Metanephros (tissue), 2 donors: Measurements from ENCODE around the gene IQCK. TPM values are rescaled to one million over a fixed set of nuclear protein-coding genes. Genes with fewer than 3 reads are reported as not detected.

Source experiments
- small RNA-seq: library from RNA; depleted of rRNA; stranded (forward); fragments of <200 nt; gene quantifications from one replicate; pipeline ENCODE3, GENCODE V24; 2014; ENCODE audit warnings: low replicate concordance
- total RNA-seq: library from RNA; depleted of rRNA; stranded (reverse); fragments of >200 nt; gene quantifications from one replicate; pipeline ENCODE4 v1.2.3, GENCODE V29; 2014

IQCK gene
- 34.2 TPM for total RNA-seq

GRCh38 chr16:19717741-19718623 lies at the start of gene IQCK, which contains the start of gene KNOP1:
Gene IQCK, plus strand, starts transcription at chr16:19718271. Its CDS starts 36 bp downstream, at chr16:19718307.
Gene KNOP1, minus strand, starts transcription at chr16:19718227. Its CDS starts 3,192 bp downstream, at chr16:19715035.

GRCh38 chr16:19884611-19885450 lies 166.8 kb downstream of the IQCK start, which contains the start of gene GPRC5B:
Gene GPRC5B, minus strand, starts transcription at chr16:19884848. Its CDS starts 12,003 bp downstream, at chr16:19872845.

Small RNA genes within 50 kb of the gene (small RNA-seq; reads per million reads assigned to genes)
- gene LARP7P2: not detected

Other genes with a start within 250 kb of the IQCK start
- 37.7 TPM for gene GDE1, start 196.2 kb upstream of the IQCK start, total RNA-seq
- 23.1 TPM for gene CCP110, start 194.3 kb upstream of the IQCK start, total RNA-seq
- gene VPS35L, start 162.6 kb upstream of the IQCK start, total RNA-seq: 47.2 TPM
- 11.4 TPM for gene KNOP1, start within 50 bp of the IQCK start, total RNA-seq
- gene GPRC5B, start 166.6 kb downstream of the IQCK start, total RNA-seq: 109 TPM